Measurements from ENCODE around the gene COL26A1.
A peak's percentile ranks its signal among the peaks of the same experiment; 100 is the strongest.

The COL26A1 gene

DNA sequence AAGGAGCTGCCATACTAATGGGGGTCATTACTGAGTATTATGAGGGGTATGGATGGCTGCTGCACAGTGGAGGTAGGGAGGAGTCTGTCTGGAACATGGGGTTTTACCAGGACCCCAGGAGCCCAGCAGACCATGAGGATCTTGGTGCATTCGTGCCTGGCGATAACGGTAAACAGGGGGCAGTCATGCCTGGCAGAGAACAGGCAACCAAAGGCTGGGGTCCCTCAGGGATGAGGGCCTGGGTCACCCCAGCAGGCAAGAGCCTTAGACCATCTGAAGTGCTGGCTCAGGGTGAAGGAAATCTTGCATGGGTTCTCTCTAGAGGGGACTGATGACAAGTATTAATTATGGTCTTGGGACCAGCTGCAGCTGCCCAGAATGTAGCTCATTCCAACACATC lies 220.3 kb downstream of the COL26A1 start:
- Histone ChIP-seq H3K36me3 (ENCODE audit: insufficient read depth, low read length) (no peaks in the 10 kb centered on the region), H3K27ac (no peak overlapping the region), H3K9ac (ENCODE audit: insufficient read length) (no peak overlapping the region), H3K9me3 (ENCODE audit: low read depth, low read length) (no peaks in the 10 kb centered on the region), H3K4me3 (no peak overlapping the region)
- TF ChIP-seq FOXP2 (optimal IDR thresholded peaks at IDR 0.05; ENCODE audit: control extremely low read depth, extremely low read length, insufficient read depth) (no peak), EZH2 (IDR thresholded peaks at IDR 0.05) (no peak), POLR2AphosphoS5 (IDR thresholded peaks at IDR 0.05; ENCODE audit: borderline replicate concordance, low read depth, low read length) (no peak)
- DNase-seq (ENCODE audit: low read depth, low spot score) = no peak

DNA sequence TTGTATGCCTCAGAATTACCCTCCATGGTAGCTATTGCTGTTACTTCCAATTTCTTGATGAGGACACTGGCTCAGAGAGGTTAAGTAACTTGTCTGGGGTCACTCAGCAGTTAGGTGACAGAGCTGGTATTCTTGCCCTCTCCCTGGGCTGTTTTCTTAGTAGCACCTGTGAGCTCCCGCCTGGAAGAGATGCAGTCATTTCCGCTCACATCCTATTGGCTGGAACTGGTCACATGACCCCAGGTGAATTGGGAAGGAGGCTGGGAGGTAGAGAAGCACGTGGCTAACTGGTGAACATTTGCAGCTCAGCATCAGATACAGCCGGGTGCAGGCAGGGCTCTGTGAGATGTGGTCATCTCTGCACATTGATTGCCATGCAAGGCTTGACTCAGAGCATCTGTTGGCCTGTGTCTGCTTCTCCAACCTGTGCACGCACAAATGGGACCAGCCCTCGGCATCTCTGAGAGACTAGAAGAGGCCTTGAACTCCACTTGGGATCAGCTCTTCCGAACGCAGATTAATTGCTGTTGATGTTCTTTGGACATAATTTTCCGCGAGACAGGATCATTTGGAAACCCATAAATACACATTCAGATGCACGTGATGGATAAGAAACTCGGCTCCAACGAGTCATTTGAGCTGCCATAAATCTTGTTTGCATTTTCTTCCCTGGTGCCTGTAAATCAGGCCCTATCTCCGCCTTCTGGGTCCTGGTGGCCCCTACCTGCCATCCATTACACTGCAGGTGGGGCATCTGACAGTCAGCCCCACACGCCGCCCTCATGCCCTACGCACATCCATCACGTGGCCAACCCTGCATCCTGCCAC lies 223.6 kb downstream of the COL26A1 start:
- DNase-seq (ENCODE audit: low read depth, low spot score) = no peak
- Histone ChIP-seq H3K36me3 (ENCODE audit: insufficient read depth, low read length) (no peaks in the 10 kb centered on the region), H3K4me3 (no peak overlapping the region), H3K27ac (no peak overlapping the region), H3K9me3 (ENCODE audit: low read depth, low read length) (no peaks in the 10 kb centered on the region), H3K9ac (ENCODE audit: insufficient read length) (no peak overlapping the region)
- TF ChIP-seq POLR2AphosphoS5 (IDR thresholded peaks at IDR 0.05; ENCODE audit: borderline replicate concordance, low read depth, low read length) (no peak), FOXP2 (optimal IDR thresholded peaks at IDR 0.05; ENCODE audit: control extremely low read depth, extremely low read length, insufficient read depth) (no peak), EZH2 (IDR thresholded peaks at IDR 0.05) (no peak)

DNA sequence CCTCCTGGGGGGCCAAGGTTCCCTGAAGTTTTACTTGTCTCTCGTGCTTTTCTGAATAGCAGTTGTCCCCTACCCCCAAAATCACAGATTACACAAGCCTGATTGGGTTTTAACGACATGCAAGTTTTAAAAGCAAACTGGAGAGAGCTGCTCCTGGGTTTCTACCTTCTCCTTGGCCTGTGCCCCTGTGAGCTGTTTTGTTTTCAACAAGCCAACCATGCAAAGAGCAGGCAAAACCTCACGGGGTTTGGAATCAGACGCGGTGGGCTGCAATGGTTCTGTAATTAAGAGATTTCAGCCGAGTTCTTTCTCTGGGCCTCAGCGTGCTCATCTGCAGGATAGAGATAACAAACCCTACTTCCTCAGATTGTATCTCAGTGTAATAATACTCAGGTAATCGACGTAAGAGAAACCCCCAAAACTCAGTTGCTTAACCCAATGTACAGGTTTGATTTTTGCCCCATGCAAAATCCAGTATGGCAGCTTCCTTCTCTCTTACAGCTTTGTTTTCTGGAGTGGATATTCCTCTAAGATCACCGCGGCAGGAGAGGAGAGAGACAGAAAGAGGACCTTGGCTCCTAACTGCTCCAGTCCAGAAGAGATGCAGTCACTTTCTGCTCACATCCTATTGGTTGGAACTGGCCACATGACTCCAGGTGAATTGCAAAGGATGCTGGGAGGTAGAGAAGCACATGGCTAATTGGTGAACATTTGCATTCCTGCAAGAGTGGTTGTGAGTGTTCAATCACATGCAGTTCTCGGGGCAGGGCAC lies 224.4 kb downstream of the COL26A1 start:
- Histone ChIP-seq H3K36me3 (ENCODE audit: insufficient read depth, low read length) (no peaks in the 10 kb centered on the region), H3K4me3 (no peak overlapping the region), H3K27ac (no peak overlapping the region), H3K9me3 (ENCODE audit: low read depth, low read length) (no peaks in the 10 kb centered on the region), H3K9ac (ENCODE audit: insufficient read length) (no peak overlapping the region)
- DNase-seq (ENCODE audit: low read depth, low spot score) = no peak
- TF ChIP-seq EZH2 (IDR thresholded peaks at IDR 0.05) = no peak
- TF ChIP-seq FOXP2 (optimal IDR thresholded peaks at IDR 0.05; ENCODE audit: control extremely low read depth, extremely low read length, insufficient read depth) = no peak
- no peak for TF ChIP-seq POLR2AphosphoS5 (IDR thresholded peaks at IDR 0.05; ENCODE audit: borderline replicate concordance, low read depth, low read length)

DNA sequence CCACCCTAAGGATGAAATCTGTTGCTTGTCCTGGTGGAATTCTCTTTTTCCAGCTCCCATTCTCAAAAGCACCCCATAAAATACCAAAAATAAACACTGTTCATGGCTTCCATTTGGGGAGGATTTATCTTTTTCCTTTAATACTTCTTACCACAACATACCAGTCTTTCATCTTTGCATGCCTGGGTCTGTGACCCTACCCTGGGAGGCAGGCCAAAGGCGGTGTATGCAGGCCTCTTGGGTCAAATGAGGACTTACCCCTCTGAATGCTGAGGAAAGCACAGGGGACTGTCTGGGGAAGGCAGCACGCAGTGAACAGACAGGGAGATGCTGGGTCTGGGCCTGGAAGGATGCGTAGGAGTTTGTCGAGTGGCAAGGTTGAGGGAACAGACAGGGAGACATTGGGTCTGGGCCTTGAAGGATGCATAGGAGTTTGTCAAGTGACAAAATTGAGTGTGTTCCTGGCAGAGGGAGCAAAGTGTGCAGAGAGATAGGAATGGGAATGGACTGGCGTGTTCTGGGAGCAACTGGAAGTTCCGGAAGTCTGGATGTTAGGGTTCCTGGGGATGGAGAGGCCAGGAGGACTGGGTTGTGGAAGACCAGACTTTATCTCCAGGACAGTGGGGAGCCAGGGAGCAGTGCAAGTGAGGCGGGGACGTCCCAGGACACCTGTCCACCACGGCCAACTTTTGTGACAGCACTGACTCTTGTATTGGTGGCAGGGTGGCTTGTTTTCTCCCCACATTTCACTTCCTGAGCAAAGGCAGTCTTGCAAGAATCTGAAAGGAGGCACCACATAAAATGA lies 225.7 kb downstream of the COL26A1 start:
- Histone ChIP-seq H3K27ac (no peak overlapping the region), H3K9ac (ENCODE audit: insufficient read length) (no peak overlapping the region), H3K36me3 (ENCODE audit: insufficient read depth, low read length) (no peaks in the 10 kb centered on the region), H3K9me3 (ENCODE audit: low read depth, low read length) (no peaks in the 10 kb centered on the region), H3K4me3 (no peak overlapping the region)
- DNase-seq (ENCODE audit: low read depth, low spot score) = no peak
- TF ChIP-seq FOXP2 (optimal IDR thresholded peaks at IDR 0.05; ENCODE audit: control extremely low read depth, extremely low read length, insufficient read depth) (no peak), EZH2 (IDR thresholded peaks at IDR 0.05) (no peak), POLR2AphosphoS5 (IDR thresholded peaks at IDR 0.05; ENCODE audit: borderline replicate concordance, low read depth, low read length) (no peak)

DNA sequence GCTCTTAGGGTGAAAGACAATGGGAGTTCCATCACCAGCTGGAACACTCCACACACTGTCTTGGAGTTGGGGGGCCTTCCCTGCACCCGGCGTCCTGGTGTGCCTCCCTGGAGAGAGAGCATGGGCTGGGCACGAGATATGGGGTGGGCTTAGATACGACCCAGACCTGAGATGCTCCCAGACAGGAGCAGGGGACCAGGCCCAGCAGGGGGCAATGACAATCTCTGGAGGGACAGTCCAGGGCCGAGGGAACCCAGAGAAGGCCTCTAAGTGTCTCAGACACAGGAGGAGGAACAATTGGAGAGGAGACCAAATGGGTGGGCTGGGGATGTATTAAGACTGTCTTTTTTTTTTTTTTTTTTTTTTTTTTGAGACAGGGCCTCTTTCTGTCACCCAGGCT lies 226.4 kb downstream of the COL26A1 start:
- TF ChIP-seq POLR2AphosphoS5 (IDR thresholded peaks at IDR 0.05; ENCODE audit: borderline replicate concordance, low read depth, low read length) (no peak), FOXP2 (optimal IDR thresholded peaks at IDR 0.05; ENCODE audit: control extremely low read depth, extremely low read length, insufficient read depth) (no peak), EZH2 (IDR thresholded peaks at IDR 0.05) (no peak)
- no peak overlapping the region for H3K9ac ChIP-seq (ENCODE audit: insufficient read length)
- H3K9me3 ChIP-seq (ENCODE audit: low read depth, low read length) = no peaks in the 10 kb centered on the region
- no peak for DNase-seq (ENCODE audit: low read depth, low spot score)
- no peaks in the 10 kb centered on the region for H3K36me3 ChIP-seq (ENCODE audit: insufficient read depth, low read length)
- H3K4me3 ChIP-seq = no peak overlapping the region
- H3K27ac ChIP-seq = no peak overlapping the region

DNA sequence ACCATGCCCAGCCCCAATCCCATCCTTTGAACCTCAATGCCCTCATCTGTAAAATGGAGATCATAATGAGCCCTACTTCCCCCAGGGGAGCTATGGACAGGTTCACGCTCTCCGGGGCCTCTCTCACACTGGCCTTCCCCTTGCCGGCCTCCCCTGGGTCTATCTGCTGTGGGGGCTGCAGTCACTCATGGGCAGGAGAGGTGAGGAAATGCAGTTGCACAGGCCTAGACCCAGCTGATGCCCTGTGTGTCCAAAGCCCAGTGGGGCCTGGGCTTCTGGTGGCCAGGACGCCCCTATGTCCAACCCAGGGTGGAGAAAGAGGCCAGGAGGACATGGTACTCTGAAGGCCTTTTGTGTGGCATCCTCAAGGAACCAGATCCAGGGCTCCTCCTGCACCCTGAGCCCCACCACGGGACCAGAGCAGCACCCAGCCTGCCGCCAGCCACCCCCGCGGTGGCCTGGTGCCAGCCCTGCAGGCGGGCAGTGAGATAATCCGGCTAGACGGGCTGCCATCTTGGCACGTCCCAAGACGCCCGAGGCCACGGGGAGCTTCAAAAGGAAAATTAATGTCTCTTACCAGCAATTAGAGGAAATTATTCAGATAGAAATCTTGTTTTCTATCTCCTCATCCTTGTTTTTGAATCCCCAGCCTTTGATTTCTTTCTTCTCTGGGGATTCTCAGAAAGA lies 227.4 kb downstream of the COL26A1 start:
- H3K9me3 ChIP-seq (ENCODE audit: low read depth, low read length) = no peaks in the 10 kb centered on the region
- no peak overlapping the region for H3K27ac ChIP-seq
- DNase-seq (ENCODE audit: low read depth, low spot score) = no peak
- H3K36me3 ChIP-seq (ENCODE audit: insufficient read depth, low read length) = no peaks in the 10 kb centered on the region
- TF ChIP-seq FOXP2 (optimal IDR thresholded peaks at IDR 0.05; ENCODE audit: control extremely low read depth, extremely low read length, insufficient read depth) (no peak), EZH2 (IDR thresholded peaks at IDR 0.05) (no peak), POLR2AphosphoS5 (IDR thresholded peaks at IDR 0.05; ENCODE audit: borderline replicate concordance, low read depth, low read length) (no peak; the same call in 1 of the 2 replicates)
- peak overlapping the region; percentile 41 for H3K9ac ChIP-seq (ENCODE audit: insufficient read length)
- H3K4me3 ChIP-seq = no peak overlapping the region

DNA sequence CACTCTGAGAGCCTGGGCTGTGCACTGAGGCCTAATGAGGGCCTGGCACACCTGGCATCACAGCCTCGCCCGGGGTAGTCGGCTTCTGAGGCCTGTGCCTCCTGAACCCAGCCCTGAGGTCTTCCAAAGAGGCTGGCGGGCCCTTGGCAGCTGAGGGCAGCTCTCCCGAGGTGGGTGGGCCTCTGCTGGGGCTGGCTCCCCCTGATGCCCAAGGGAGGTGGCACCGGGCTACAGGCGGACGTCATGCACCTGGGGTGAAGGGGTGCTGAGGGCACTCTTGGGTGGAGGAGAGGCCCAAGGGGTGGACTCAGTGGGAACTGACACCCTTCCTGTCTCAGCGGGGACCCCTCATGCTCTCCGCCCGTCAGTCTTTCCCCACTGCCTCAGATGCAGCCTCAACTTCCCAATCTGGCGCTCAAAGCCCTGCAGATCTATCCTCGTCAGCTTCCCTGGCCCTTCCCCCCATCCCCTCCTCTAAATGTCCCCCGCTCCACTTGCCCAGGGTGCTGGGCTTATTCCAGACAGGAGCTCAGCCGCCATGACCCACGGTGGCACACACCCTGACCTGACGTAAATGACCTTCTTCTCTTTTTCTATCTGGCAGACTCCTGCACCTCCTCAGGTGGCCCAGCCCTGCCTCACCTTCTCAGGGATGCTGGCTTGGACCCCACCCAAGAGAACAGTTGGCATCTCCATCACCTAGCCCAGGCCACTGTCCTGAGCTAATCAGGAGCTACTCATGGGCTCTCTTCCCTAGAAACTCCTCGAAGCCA lies 228.2 kb downstream of the COL26A1 start:
- DNase-seq (ENCODE audit: low read depth, low spot score) = no peak
- no peak overlapping the region for H3K27ac ChIP-seq
- no peak overlapping the region for H3K4me3 ChIP-seq
- H3K36me3 ChIP-seq (ENCODE audit: insufficient read depth, low read length) = no peaks in the 10 kb centered on the region
- peak overlapping the region; percentile 41 for H3K9ac ChIP-seq (ENCODE audit: insufficient read length)
- H3K9me3 ChIP-seq (ENCODE audit: low read depth, low read length) = no peaks in the 10 kb centered on the region
- TF ChIP-seq POLR2AphosphoS5 (IDR thresholded peaks at IDR 0.05; ENCODE audit: borderline replicate concordance, low read depth, low read length) (no peak), FOXP2 (optimal IDR thresholded peaks at IDR 0.05; ENCODE audit: control extremely low read depth, extremely low read length, insufficient read depth) (no peak), EZH2 (IDR thresholded peaks at IDR 0.05) (no peak)

All from SK-N-MC (cell line).